GM18868 (cell line): ENCODE results near the gene LSMEM2.

Source experiments
- ATAC-seq: cut with Tn5 transposase; IDR thresholded peaks from one replicate; pipeline ENCODE4 v1.9.1; 2021; ENCODE audit warnings: mild to moderate bottlenecking, moderate library complexity; ENCODE audit not compliant: unreplicated experiment

The LSMEM2 gene

DNA sequence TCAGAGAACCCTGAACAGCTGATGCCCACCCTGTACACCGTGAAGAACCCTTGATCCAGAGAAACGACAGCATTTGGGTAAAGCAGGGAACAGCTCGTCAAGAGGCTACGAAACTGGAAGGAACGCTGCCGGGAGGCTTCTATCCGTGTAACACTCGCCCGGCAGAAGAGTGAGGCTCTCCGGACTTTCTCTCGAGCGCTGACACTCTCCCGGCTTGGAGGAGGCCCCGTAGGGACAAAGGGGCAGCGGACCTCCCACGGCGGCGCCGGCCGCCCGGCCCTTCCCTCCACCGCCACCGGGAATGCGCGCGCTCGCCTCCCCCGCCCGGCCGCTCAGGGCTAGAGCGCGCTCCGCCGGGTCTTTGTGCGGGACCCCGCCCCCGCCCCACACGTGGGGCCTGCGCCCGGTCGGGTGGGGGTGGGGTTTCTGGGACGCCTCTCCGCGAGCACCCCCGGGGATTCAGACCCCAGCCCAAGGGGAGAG, 42.0 kb downstream of the LSMEM2 start:
- ATAC-seq: peak; percentile 46

DNA sequence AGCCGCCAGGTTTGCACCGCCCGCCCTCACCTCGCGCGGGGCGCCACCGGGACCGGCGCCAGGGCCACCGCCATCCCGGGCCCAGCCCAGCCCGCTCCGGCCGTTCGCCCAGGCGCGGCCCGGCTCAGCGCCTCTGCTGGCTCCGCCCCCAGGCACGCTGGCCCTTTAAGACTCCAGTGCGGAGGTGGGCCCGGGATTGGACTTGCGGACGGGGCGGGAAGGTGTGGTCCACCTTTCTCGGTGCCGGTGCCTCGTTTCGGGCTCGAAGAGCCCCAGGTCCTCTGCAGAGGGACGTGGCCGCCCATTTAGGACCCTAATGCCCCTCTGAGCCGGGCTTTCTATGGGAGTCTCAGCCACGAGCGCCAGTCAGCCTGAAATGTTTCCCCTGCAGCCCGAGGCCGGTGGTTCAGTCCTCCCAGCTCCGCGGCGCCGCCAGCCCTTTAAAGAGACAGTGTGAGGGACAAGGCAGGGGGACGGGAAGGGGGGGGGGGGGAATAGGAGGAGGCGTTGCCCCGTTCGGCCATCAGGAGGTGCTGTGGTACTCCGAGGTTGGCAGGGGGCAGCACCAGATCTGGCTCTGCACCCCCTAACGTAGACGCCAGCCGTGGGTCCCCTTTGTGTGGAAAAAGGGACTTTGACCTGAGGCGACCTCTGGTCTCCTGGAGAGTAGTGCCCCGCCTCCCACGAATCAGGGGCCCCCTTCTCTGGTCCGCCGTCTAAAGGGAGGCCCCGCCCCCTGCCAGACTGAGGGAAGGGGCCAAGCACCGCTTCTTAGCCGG, 42.6 kb downstream of the LSMEM2 start:
- peak; percentile 80 for ATAC-seq

DNA sequence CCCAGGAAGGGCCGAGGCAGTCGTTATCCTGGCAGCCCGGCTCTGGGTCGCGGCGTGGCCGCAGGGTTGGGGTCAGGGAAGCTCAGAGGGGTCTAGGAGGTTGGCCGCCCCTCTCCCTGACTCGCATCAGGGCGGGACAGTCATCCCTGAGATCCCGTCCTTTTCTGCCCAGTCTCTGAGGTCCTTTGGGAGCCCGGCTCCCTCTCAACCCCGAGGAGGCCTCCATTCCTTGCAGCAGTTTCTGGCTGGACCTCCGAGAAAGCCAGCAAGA, 43.2 kb downstream of the LSMEM2 start:
- no peak for ATAC-seq

DNA sequence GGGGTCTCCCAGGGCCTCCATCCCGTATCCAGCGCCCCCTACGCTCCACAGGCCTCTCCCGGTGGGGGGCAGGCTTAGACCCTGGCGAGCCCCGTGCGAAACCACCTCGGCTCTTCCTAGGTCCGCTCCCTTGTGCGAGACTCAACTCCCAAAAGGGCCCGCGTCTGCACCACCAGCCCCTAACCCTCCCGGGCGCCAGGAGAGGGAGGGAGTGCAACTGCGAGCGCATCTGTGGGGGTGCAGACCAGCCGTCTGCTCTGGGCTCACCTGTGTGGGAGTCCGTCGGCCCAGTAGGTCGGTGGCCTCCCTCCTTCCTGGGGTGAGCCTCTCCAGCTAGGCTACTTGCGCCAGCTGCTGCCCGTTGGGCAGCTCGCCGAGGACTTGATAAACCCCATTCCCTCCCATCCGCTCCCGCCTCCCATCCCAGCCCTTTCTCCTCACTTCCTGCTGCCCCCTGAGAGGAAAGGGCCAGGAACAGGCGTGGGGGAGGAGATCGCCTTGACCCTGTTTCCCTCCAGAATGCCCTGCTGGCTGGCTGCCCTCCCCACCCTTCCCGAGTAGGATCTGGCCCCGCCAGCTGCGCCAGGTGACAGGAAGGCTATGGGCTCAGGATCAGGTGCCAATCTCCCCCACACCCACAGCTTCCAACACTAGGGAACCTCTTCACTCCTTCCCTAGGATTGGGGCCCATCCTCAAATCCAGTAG, 43.7 kb downstream of the LSMEM2 start, which contains the start of gene HYAL2:
Gene HYAL2 (minus strand): TSS at position 360 of the 706 bp plus-strand sequence. CDS start 2,256 bp downstream, outside the sequence.
- no peak for ATAC-seq

DNA sequence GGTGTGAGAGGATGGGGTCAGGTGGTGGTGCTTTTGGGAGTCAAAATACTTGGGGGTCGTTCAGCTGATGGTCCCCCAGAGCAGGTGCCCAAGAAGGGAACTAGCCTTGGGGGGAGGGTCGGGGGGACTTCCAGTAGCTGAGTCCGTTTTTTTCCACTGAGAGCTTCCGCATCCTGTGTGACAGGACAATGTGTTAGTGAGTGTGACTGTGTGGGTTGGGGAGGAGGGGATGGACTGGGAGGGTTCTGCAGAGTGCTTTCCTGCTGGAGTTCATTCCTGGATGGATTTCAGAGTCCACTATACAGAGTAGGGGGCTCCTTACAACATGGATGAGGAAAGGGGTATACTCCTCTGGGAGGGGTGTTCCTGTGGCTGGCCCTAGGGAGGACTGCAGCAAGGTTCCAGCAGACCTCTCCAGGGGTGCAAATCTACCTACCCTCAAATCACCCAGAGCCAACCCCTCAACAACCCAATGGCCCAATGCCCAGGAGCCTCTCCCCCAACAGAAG, 44.3 kb downstream of the LSMEM2 start:
- ATAC-seq: no peak

DNA sequence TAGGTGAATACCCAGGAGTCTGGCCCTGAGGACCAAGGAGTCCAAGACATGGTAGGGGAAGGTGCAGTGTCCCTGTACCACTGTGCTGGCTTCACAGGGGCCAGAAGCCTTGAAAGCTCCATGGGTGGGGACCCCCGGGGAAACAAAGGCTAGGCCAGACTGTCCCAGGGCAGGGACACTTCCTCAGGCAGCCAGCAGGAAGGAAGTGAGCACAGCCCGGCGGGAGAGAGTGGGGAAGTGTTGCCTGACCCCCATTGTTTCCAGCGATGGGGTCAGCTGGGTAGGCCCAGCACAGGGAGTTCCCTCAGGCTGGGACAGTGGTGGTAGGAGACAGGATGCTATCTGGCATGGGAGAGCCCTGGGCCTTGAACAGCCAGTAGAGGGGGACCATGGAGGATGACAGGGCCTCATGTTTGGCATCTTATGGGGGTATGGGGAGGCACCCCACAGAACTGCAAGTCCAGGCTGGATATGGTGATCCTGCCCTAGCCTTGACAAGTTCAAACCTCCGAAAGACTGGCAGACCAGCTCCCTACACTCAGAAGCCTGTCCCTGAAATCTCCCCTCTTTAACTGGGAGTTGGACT, 44.8 kb downstream of the LSMEM2 start:
- ATAC-seq: no peak

DNA sequence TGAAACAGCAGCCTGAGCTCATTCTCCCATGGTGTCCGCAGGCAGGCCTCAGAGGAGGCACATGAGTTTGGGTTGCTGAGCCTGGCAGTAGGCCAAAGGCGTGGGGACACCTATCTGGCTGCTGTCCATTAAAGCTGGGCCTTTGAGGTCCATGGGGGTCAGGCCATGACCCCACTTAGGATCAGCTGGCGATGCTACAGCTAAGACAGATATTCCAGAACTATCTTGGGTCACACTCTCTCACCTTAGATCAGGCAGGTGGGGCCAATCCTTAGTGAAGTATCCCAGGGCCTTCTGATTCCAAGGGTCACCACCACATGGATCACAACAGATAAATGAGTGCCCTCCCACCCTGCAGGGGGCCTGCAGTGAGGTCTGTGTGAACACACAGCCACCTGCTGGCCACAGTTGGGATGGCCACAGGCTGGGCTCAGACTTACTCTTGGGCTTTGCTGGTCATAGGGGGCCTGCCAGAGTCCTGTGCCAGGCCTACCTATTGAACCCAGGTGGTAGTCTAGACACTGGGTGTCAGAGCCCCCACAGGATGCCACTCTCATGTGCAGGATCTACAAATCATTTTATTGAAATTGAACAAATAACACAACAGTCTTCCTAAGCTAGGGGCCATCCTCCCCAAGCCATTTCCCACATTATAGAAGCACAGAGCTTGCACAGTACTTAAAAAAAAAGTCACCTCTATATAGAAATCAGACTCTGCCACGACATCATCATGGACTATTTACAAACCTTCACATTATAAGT, 45.6 kb downstream of the LSMEM2 start:
- no peak for ATAC-seq

DNA sequence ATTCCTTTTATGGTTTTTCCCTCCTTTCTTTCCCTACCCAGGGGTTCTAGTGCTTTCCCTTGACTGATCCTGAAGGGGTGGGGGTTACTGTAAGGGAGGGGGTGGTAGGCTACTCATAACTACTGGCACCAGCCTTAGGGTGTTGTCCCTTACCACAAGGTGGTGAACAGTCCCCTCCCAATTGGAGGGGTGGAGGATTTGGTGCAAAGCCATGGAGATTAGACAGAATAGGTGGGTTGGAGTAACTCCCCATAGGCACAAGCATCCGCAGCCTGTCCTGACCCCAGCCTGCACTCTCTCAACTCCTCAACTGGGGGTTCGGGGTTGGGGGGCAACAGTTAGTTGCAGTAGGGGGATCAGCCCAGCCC, 46.2 kb downstream of the LSMEM2 start:
- ATAC-seq: no peak

DNA sequence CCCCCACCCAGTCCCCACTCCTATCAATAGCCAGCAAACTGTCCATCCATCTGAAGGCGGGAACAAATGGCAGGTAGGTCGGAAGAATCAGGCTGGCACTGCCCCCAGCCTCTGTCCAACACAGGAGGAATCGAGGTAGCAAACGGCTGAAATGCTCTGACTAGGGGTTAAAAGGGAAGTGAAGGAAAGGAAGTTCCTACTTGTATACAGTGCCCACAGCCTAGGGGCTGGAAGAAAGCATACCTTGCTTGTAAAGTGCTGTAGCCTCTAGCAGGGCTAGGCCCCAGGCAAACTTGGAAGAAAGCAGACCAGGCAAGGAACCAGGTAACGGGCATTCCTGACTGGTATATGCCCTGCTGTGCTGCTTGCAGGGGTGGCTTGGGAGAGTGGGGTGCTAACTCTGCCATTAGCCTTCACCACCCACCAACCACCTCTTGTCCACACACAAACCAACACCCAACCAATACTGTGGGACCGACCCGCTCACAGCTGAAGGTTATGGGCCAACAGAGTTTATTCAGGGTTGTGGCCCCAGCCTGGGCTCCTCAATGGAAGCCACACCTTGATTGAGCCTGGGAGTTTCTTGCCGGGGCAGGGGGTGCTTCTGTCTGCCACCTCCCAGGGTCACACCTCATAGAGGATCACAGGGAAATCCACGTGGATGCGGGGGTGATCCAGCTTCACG, 46.8 kb downstream of the LSMEM2 start:
- ATAC-seq: no peak

DNA sequence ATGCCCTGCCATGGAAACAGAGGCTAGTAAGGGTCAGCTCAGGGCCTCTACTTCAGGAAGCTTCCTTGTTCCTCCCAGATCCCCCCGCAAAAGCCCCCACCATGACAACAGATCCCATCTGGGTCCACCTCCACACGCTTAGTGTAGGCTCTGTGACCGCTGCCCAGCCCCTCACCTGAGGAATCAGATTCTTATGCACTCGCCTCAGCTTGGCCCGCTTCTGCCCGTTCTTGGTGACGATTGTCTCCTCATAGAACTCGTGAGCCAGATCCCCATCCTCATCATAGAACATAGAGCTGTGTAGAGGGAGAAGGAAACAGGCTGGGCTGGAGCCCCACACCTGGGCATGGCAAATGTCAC, 47.3 kb downstream of the LSMEM2 start:
- ATAC-seq: no peak

DNA sequence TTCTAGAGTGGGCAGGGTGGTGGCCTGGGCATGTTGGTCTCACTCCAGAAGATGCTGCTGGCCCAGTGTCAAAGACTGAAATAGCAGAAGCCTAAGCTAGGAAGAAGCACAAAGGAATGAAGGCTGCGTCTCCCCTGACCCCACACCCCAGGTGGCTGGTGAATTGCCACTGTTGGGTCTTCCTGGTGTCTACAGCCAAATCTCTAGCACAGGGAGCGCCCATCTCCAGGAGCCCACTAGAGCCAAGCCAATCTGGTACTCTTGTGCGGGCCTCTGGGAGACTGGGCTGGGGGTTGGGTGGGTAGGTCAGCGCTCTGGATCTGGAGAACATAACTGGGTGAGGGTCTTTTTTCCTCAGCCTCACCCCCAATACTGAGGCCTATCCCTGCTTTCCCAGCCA, 48.2 kb downstream of the LSMEM2 start:
- no peak for ATAC-seq

DNA sequence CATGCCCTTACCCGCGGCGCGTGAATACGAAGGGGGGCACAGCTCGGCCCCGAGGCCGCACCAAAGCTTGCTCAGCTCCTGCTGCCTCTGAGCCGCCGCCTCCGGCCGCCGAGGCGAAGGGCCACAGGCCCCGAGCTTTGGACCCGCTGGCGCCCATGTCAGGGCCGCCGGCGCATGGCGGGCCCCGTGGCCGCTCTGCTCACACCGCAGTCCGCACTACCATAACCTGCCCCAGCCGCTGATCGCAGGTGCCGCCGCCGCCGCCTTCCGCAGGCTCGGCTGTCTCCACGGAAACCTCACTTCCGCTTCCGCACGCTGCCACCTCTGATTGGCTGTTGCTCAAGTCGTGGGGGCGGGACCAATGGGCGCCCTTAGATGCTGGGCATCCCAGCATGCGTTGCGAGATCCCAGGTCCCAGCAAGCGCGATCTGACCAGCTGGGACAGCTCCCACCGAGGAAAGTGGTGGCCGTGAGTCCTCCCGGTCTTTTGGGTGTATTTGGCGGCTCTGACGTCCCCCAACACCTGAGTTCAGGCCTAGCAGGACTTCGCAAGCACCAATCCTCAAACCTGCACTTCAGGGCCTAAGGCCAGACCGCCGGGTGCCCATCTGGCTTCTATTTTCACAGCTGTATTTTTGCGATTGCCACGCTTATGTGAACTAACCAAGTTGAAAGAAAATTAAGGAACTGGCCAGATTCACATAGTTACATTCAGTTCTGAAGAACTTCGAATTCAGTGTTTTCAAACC, 49.2 kb downstream of the LSMEM2 start, which contains the start of gene TUSC2:
Gene TUSC2 (minus strand): TSS at position 281 of the 749 bp plus-strand sequence. CDS start 124 bp downstream, at position 157.
- peak; percentile 95 for ATAC-seq

DNA sequence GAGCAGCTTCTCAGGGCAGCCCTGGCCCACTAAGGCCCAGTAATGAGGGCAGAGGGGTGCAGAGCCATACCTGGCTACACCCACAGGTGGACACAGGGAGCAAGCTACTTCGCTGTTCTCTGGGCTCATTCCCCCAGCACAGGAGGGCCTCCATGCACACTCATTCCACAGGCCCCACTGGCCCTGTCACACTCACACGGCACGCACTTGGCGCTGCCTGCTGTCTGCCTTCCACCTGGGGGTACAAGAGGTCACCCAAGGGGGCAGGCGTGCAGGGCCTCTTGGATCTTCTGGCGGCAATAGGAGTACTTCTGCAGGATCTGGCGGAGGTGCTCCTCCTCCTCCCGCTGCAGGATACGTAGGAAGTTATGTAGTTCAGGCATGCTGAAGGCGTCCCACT, 51.4 kb downstream of the LSMEM2 start:
- no peak for ATAC-seq

DNA sequence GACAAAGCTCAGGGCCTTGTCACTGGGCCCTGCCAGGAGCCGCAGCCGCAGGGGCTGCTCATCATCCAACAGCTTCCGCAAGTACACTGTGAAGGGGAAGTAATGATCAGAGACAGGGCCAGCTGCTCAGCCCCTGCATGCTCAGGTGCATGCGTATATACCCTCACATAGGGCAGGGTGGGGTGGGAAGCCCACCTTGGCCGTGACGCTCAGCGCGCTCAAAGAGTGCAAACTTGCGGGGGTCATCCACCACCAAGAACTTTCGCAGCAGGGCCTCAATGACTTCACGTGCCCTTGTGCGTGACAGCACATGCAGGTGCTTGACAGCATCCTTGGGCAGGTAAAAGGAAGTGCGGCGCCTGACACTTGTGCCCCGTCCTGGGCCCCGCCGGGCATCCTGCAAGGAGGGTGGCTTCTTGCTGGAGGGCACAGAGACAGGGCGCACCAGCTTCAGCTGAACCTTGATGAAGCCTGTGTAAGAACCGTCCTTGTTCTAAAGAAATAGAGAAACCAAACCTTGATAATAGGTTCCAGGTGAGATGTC, 52.5 kb downstream of the LSMEM2 start:
- ATAC-seq: no peak

DNA sequence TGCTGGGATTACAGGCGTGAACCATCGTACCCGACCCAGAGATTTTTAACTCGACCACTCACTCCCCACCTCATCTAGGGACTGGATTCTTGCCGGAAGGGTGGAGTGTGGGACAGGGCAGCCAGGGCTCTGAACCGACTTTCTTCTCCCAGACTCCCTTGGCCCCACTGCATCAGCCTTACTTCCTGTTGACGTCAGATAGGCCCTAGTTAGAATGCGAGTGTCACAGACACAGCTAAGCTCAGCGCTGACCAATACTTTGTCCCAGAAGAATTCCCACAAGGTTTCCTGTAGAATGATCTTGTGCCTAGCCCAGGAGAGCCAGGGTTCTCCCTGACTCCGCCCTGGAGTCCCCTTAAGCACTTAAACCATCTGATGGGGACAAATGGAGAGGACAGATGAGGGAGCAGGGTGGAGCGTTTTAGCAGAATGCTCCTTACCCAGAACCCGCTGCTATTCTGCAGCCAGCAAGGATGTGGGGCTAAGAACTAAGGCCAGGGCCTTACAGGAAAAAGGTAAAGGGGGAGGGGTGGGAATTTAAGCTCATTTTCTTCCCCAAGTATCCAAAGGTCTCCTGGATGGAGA, 54.9 kb downstream of the LSMEM2 start:
- ATAC-seq: no peak

DNA sequence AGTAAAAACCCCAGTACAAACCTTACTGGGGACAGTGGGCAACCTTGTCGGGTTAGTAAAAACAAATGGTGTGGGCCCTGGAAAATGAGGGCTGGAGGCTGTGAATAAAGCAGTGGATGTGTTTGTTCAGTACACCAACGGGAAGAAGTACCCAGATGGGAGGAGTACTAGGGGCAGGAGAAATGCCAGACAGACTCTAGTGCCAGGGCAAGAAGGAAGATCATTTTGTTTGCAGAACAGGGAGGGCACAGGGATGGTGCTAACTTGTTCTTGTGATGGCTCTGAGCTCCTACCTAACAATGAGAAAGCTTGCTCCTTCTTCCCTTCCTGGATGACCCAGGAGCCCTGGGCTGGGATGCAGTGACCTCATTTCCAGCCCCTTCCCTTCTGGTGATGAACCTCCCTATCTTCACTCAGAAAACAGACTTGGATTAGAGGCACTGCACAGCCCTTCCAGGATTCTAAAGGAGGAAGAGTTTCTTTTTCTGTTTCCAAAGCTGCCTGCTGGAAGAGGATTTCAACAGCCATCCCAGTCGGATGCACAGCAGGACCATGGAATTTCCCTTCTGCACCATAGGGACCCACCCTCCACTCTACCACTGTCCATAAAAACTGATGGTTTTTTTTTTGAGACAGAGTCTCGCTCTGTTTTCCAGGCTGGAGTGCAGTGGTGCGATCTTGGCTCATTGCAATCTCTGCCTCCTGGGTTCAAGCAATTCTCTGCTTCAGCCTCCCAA, 55.6 kb downstream of the LSMEM2 start:
- no peak for ATAC-seq

DNA sequence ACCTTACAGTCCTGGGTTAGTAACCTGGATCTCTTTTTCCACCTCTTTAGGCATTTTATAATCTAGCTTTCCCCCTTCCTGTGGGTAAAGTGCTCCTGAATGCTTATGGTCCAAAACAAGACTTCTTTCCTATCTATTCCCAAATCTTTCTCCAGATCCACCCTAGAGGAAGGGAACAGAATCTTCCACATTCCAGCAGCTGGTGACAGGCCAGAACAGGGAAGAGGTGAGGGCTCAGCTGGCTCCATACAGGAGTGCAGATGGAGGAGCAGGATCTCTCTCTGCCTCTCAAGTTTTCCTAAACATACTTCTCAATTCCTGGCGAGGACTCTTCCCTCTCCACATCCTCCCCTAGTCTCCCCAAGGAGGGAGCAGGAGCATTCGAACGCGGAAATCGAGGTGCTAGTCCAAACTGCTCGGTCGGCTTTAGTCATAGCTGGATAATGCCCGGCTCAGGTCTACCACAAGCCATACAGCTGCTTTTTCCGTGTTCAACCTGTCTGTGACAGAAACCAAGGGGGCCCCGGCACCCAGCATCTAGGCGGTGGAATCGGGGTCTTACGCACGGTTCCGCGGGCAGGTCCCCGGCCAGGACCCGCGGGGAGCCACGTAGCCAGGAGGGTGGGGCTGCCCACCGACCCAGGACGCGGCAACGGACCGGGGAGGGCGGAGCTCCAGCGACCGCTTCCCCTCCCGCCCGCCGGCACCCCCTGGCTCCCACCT, 57.7 kb downstream of the LSMEM2 start:
- ATAC-seq: peak; percentile 30
